OCI-M2 (cell line): Measurements from ENCODE around the gene GRIA3.

Experiments
- DNase-seq: peaks from one replicate; lab custom pipeline; 2025; ENCODE audit not compliant: unreplicated experiment; lab: John Stamatoyannopoulos, UW

GRIA3 gene

DNA sequence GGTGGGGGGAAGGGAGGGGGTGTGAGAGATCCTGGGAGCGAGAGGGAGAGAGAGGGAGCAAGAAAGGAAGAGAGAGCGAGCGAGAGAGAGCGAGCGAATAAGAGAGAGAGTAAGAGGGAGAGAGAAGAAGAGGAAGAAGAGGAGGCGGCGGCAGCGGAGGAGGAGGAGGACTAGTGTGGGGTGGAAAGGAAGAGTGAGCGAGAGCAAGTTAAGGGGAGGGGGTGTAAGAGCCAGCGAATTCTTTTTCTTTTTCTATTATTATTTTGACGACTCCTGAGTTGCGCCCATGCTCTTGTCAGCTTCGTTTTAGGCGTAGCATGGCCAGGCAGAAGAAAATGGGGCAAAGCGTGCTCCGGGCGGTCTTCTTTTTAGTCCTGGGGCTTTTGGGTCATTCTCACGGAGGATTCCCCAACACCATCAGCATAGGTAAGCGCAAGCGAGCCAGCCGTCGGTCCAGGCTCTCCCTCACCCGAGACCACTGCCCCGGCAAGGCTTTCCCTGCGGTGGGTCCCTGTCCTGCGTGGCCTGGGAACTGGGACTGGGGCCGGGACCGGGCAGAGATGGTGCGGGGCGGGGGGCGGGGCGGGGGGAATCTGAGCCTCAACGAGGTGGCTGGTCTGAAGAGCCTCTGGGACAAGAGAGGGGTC lies at the start of gene GRIA3:
Gene GRIA3 (plus strand): TSS at position 60 of the 647 bp plus-strand sequence. CDS start 258 bp downstream, at position 318.
- no peak for DNase-seq

DNA sequence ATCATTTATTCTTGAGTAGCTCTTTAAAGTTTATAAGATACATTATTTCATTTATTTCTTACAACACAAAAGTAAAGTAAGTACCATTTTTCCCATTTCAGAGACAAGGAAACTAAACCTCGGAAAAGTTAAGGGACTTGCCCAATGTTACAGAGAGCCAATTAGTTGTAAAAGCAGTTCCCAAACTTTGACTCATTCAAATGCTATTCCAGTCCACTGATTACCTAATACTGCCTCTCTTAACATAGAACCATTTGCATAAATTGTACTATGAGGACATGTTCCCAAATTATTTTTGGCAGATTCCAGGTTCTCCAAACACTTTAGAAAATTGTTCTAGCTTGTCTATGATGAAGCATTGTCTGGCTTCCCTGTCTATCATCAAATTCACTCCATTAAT lies 45.6 kb upstream of the GRIA3 start:
- DNase-seq, result no peak

DNA sequence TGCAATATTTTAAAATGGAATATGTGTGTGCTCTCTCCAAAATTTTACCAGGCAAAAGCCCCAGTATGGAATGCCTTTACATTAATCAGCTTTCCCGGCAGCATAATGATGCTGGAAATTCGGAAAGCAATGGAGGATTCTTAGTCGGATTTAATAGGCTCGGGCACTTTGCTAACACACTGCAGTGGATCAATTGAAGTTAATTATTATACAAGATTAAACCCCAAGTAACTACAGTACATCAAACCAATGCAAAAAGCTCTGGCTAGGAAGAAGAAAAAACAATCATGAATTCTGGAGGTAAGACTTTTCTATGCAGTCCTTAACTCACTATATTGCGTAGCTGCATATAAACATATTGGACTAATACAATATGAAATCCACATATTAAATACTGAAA lies 43.6 kb upstream of the GRIA3 start:
- DNase-seq, result no peak

DNA sequence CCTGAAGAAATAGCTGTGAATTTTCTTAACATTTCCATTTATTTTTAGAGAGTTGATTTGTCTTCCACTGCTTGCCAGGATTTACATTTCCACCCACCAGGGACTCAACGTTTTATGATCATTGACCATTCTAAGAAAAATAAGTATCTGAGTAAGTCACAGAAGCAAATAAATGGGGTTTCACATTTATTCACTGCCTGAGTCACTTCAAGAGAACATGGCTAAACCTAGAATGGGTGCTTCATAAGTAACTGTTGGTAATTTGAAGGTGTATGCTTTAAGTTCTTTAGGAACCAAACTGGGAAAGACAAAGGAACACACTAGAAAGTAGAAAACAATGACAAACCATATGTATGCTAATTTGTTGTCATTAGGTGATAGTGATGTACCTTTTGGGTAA lies 43.2 kb upstream of the GRIA3 start:
- no peak for DNase-seq

DNA sequence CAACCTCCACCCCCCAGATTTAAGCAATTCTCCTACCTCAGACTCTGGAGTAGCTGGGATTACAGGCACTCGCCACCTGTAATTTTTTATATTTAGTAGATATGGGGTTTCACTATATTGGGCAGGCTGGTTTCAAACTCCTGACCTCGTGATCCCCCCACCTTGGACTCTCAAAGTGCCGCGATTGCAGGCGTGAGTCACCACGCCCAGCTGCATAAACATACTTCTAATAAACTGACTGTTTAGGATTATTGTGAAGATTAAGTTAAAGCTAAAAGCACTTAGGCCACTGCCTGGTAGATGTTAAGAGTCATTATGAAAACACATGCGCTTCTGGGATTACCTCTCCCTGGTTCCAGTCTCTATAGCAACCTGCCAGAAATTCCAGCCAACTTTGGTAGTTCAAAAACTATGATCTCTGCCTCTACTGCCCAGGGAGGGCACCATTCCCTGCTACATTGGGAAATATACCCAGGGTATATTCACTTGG lies 30.2 kb upstream of the GRIA3 start:
- DNase-seq, result no peak

DNA sequence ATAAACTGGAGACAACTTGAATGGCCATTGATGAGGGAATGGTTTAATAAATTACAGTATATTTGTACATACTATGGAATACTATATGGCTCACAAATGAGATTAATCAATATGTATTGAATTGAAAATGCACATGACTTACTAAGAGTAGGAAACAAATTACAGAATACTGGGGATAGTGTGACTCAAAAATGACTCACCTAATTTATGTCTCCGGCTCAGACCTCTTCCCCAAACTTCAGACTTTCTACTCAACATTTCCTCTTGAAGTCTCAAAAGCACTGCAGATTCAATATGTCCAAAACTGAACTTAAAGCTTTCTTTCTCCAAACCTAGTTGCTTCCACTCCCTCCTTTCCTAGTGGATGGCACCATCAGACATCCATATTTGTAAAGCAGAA lies 28.8 kb upstream of the GRIA3 start:
- DNase-seq, result no peak

DNA sequence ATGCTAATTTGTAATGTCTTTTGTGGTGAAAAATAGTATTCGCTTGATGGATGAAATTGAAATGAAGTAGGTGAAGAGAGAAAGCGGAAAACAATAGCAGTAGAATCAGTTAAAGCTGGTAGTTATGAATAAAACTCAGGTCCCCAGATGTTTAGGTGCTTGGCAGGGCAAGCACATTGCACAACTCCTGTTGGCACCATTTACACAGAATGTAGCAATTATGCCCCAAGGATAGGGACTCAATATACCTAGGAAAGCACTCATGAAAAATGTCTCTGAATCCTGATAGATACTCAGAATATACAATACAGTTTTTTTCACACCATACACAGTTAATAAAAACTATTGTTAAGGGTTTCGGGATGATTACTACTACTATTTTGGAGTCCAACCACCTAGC lies 26.5 kb upstream of the GRIA3 start:
- no peak for DNase-seq

DNA sequence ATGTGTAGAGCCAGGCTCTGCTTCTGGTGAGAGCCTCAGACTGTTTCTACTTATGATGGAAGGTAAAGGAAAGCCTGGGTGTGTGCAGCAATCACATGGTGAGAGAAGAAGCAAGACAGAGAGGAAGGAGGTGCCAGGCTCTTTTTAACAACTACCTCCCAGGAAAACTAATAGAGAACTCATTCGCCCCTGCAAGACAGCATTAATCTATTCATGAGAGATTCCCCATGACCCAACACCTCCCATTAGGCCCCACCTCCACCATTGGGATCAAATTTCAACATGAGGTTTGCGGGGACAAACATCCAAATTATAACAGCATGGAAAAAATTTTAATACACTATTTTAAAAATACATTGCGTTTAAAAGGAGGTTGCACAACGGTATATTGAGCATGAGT lies 24.7 kb upstream of the GRIA3 start:
- no peak for DNase-seq

DNA sequence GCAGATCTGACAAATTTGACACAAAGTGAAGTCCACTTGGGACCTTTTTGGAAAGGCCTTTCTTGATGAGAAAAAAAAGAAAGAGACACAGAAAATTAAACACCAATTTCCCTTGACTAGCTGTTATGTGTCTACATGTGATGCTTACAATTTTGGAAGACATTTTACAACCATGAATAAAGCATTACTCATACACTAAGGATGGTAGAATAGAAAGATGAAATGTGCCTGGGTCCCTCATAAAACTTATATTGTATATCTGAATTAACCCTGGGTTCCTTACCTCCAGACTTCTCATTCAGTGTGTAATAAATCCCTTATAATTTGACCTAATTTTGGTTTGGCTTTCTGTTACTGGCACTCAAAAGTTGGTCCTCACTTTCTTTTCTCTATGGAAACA lies 16.5 kb upstream of the GRIA3 start:
- DNase-seq, result no peak

DNA sequence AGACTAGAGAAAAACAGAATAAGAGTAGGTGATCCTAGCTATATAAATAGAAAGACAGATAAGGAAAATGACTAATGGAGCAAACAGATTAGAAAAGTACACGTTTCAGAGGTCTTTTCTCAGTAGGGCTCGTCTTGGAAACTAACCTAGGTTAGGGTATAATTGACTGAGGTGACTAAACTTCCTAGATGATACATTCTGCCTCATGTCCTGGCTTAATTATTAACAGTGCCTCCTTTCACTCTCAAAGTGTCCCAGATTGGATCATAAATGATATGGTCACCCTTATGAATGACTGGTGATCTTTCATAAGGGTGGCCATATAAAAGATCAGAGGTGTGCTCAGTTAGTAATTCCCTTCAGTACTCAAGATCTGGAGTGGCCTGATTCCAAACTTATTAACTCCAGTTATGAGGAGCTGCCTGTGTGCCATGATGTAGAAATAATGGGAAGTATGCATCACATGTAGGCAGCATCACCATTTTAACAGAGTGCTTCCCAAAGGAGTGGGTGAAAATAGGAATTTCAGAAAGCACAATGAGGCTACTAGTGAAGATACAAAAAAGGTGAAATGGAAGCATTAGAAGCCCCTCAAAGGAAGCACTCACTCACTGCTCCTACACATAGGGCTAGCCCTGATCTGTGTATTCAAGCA lies 14.7 kb upstream of the GRIA3 start:
- no peak for DNase-seq

DNA sequence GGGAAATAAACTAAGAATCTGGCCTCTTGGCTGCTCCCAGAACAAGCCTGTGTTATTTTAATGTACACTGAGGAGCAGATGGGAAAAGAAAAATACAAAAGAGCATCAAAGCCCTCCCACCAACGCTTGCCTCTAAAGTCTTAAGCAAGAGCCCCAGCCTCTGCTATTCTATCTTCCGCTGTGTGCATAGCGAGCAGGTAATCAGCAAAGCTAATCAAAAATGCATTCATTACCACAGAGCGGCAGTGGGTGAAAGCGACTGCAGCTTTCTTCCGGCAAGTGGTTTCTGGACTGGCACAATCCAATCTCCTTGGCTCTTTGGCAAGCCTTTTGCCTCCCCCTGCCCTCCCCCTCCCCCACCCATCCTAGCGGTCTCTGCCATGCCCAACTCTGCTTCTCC lies 13.5 kb upstream of the GRIA3 start:
- no peak for DNase-seq

DNA sequence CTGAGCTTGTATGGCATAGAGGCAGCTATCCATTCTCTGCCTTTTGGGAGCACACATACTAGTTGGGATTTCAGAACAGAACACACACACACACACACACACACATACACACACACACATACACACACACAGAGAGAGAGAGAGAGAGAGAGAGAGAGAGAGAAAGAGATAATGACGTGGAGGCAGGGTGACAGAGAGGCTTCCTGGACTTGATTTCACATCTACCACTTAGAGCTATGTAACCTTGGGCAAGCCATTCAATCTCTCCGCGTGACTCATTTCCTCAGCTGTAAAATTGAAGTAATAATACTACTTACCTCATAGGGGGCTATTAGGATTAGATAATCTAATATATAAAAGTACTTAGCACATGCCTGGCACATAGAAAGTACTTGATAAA lies 12.3 kb upstream of the GRIA3 start:
- DNase-seq, result no peak

DNA sequence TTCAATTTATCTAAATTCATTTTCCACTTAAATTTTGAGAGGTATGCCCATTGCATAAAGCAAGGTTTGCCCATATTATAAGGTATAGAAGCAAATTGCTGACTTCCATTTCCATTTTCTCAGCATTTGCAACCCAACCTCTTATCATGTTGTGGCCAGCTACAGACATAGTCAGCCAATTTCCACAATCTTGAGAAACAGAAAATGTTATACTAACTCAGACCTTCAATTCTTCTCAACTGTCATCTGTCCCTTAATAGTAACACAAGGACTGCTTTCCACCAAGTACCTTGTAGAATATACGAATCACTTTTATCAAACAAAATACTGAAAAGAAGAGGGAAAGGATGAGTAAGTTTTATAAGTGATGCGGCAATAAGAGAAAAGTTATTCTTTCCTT lies 11.2 kb upstream of the GRIA3 start:
- no peak for DNase-seq

DNA sequence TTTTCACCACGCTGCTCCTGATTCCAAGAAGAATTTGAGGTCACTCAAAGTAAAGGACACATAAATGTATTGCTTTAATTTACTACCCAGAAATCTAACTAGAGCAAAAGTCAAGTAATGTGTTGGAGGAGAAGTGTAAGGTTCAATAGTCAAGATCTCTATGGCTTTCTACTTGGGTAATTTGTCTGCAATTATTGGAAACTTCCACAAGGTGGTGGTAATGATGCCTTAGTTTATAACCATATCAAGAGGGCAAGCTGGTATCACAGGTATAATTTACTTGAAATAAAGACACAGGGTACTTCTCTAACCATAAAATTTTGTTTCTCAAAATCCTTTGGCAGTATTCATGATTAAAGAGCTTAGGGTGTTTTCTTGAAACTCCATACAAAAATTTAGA lies 10.2 kb upstream of the GRIA3 start:
- DNase-seq, result no peak

DNA sequence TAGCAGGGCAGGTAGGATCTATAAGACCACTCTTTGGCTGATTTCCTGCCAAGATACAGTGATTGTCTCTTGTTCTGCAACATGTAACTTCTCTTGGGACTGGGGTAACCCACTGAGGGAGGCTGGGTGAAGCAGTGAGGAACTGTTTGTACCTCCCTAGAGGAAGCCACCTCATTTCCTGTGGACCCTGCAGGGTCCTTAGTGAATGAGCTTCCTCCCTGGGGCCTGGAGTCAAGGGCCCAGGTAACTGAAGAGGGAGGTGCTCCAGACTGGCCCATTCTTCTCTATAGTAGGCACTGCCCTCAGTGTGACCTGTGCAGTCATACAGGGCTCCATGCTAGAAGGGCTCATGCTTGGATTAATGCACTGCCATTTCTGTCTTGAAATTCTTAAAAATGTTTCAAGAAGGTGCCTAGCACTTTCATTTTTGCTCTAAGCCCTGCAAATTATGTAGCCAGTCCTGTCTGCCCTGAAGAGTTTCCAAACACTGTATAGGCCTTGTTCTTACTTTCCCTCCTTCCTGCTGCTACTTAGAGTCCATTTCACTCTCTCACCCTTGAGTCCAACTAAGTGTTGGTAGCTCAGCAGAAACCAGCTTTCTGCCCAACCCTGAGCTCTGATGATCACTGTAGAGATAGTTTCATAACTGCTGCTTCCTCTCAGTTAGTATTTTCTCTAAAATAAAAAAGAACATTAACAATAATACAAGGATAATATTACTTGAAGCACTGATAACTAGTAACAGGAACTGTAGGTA lies 8.5 kb upstream of the GRIA3 start:
- no peak for DNase-seq

DNA sequence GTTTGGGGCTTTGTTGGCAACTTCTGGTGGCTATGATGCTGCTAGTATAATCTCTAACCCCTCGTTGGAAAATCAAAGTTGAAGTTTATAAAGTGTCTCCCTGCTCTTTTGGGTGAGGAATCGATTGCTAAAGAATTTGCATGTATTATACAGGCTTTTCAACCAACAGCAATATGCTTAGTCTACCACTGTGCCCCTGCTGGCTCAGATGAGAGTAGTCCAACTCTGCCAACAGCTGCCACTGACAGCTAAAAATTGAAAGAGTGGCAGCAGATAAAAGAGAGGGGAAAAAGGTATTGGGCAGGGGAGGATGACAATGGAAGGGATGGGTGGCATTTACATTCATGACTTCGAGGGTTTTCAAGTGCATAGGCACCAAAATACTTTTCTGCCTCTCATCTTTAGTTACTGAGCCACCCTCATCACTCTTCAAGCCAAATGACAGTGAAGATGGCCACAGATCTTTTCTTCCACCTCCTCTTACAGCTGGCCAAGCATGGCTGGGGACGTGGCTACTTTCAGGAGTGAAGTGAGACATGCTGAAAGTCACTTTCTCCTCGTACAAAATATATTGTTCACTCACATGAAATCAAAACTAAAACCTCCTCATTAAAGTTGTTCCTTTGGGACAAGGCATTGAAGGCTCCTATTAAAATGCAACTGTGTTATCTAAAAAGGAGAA lies 2.7 kb upstream of the GRIA3 start:
- no peak for DNase-seq

DNA sequence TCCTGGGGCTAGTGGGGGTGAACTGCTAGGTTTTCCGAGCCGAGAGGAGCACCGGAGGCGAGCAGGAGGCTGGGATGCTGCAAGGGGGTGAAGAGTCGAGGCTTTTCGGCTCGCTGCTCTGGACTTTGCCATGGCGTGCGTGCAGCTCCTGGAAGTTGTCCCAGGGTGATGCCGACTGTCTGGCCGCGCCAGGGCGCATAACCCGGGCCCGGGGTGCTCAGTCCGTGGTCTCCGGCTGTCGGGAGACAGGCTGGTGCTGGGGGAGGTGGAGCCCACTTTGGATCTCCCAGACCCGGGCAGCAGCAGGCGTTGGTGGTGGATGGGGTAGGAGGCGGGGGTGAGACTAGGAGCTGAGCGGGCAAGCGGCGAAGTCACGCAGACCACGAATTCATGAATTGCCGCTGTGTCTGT lies 793 bp downstream of the GRIA3 start:
- DNase-seq, result no peak

DNA sequence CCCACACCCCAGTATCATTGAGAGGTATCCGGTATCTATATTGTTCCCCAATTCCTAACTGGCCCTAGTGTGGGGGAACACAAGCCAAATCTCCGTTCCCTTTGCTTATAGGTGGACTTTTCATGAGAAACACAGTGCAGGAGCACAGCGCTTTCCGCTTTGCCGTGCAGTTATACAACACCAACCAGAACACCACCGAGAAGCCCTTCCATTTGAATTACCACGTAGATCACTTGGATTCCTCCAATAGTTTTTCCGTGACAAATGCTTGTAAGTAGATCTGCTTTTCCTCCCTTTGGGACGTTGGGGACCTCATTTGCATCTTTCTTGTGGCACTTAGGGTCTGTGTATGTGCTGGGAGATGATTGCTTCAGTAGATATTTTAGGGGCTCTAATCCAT lies 1.6 kb downstream of the GRIA3 start:
- no peak for DNase-seq

DNA sequence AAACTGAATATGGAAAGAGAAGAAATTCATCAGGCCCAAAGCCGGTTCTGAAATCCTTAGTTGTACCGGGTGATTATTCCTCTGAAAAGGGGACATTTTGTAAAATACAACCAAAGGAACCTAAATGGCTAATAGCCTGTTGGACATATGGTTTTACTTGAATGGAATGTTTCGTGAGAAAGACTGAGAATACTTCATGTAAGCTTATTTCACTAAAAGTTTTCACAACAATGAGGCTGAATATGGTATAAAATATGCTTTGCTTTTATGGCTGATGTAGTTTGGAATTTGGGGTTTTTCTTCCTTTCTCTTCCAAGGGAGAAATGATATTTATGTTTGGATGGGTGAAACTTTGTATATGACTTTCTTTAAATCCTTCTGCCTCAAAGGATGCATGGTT lies 2.7 kb downstream of the GRIA3 start:
- no peak for DNase-seq

DNA sequence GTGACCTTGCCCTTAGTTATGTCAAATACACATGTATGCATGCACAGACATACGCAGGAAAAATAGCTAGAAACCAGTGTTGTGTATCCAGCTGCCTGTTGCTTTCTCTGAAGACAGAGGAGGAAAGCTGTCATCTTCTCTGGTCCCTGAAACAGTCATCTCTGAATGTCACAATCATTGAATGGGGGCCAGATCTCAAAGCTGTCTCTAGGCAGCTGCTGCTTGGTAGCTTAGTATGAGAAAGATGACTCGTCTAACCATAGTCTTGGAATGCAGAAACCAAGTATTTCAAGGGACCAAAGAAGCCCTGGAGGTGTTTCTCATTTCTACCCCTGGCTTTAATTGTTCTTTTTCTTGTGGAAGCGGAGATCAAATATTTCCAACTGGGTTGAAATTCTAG lies 4.0 kb downstream of the GRIA3 start:
- DNase-seq, result no peak

DNA sequence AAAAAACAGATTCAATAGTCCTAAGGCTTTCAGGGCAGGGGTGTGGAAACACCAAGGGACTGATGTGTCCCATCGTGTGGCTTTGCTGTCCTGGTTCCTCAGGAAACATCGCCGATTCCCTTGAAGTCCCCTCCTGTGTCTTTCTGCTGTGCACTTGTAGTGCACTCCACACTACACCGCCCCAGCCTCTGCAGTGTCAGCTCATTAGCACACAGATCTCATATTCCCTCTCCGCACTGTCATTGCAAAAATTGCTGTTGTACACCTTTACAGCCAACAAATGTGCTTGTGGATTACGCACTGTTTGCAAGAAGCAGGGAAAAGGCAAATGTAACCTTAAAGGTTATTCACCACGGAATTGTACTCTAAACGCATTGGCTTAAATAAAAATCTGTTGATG lies 5.3 kb downstream of the GRIA3 start:
- DNase-seq, result no peak

DNA sequence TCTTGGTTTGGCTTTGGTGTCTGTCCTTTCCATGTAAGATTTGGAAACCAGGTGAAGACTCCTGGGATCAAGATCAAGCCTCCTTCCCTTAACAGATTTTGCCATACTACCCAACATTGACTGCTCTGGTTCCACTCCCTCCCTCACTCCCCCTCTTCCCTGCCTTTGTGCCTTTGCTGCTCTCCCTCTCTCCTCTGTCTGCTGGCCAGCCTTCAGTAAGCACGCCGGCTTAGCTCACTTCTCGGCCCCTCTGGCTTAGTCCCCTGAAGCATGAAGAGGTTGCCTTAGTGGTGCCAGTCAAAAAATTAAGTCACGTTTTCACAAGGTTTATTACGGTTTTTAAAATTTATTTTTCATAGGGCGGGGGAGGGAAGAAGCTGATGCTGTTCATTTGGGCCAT lies 6.0 kb downstream of the GRIA3 start:
- DNase-seq, result no peak
